ENCODE results near the gene ENOSF1.

- TF ChIP-seq CTCF (conservative IDR thresholded peaks at IDR 0.05; ENCODE audit: low read length) (no peak), EZH2phosphoT487 (IDR thresholded peaks at IDR 0.05; ENCODE audit: borderline replicate concordance) (no peak)
Measured at GRCh38 chr18:711310-711656, 1.1 kb downstream of the ENOSF1 start.
